IMR-90 (cell line): ENCODE data around the gene SH3BP2.

Source experiments
- BHLHE40 ChIP-seq: fragments of 150-350 bp; IDR thresholded peaks from 2 replicates; pipeline ENCODE4 v1.6.1; 2016; ENCODE audit warnings: mild to moderate bottlenecking, low read depth, low read length
- CHD1 ChIP-seq: IDR thresholded peaks from 2 replicates; pipeline ENCODE4 v1.6.1; 2012; ENCODE audit warnings: low read depth, low read length, improper control_type of control experiment
- CTCF ChIP-seq: conservative IDR thresholded peaks from 2 replicates; pipeline ENCODE4 v1.5.1; 2012; ENCODE audit warnings: mild to moderate bottlenecking, low read depth, low read length, improper control_type of control experiment
- FOS ChIP-seq: fragments of 150-350 bp; IDR thresholded peaks from 2 replicates; pipeline ENCODE4 v1.6.1; 2016; ENCODE audit warnings: low read depth, low read length
- MAZ ChIP-seq: IDR thresholded peaks from 2 replicates; pipeline ENCODE4 v1.6.1; 2012; ENCODE audit warnings: low read depth, mild to moderate bottlenecking, low read length, improper control_type of control experiment, moderate library complexity, borderline replicate concordance
- MXI1 ChIP-seq: IDR thresholded peaks from 2 replicates; pipeline ENCODE4 v1.6.1; 2012; ENCODE audit warnings: low read depth, mild to moderate bottlenecking, low read length, moderate library complexity, borderline replicate concordance
- POLR2A ChIP-seq: IDR thresholded peaks from 2 replicates; pipeline ENCODE4 v1.6.1; 2012; ENCODE audit warnings: mild to moderate bottlenecking, low read depth, low read length
- RAD21 ChIP-seq: IDR thresholded peaks from 2 replicates; pipeline ENCODE4 v1.6.1; 2012; ENCODE audit warnings: low read length, improper control_type of control experiment
- RCOR1 ChIP-seq: IDR thresholded peaks from 2 replicates; pipeline ENCODE4 v1.6.1; 2012; ENCODE audit warnings: mild to moderate bottlenecking, low read length, improper control_type of control experiment; ENCODE audit not compliant: insufficient replicate concordance
- RFX5 ChIP-seq: IDR thresholded peaks from 2 replicates; pipeline ENCODE4 v1.8.0; 2012; ENCODE audit warnings: low read depth, mild to moderate bottlenecking, low read length, moderate library complexity
- SMC3 ChIP-seq: fragments of 150-350 bp; IDR thresholded peaks from 2 replicates; pipeline ENCODE4 v1.6.1; 2016; ENCODE audit warnings: low read depth, mild to moderate bottlenecking, antibody characterized with exemption, low read length, moderate library complexity
- USF2 ChIP-seq: fragments of 150-350 bp; IDR thresholded peaks from 2 replicates; pipeline ENCODE4 v1.6.1; 2017; ENCODE audit warnings: mild to moderate bottlenecking, antibody characterized with exemption, low read length, low read depth

- no peak for TF ChIP-seq CTCF
- no peak for TF ChIP-seq POLR2A
- no peak for TF ChIP-seq MXI1
- TF ChIP-seq FOS = no peak
- TF ChIP-seq RAD21 = no peak
- TF ChIP-seq RCOR1 = no peak
- no peak for TF ChIP-seq RFX5
- no peak for TF ChIP-seq USF2
- no peak for TF ChIP-seq SMC3
- no peak for TF ChIP-seq CHD1
- no peak for TF ChIP-seq MAZ
- TF ChIP-seq BHLHE40 = no peak
Measured at GRCh38 chr4:2833671-2834000, 40.8 kb downstream of the SH3BP2 start.
